ENCODE data around the gene LARGE1. TPM values are rescaled to one million over a fixed set of nuclear protein-coding genes. Genes with fewer than 3 reads are reported as not detected.

Gene LARGE1
- total RNA-seq, 1 donor from 2014 or later = 29.5 TPM

GRCh38 chr22:33771136-33771535 lies 149.1 kb downstream of the LARGE1 start:
- no peak for DNase-seq (ENCODE audit: extremely low spot score in 2 of 2)
- Histone ChIP-seq H3K27ac (no peak overlapping the region), H3K36me3 (no peaks in the 10 kb centered on the region), H3K27me3 (no peaks in the 10 kb centered on the region), H3K9me3 (no peaks in the 10 kb centered on the region), H3K4me1 (no peaks in the 10 kb centered on the region), H3K4me3 (no peak overlapping the region)
- TF ChIP-seq CTCF (IDR thresholded peaks at IDR 0.05) (no peak), POLR2A (IDR thresholded peaks at IDR 0.05) (no peak), POLR2AphosphoS5 (IDR thresholded peaks at IDR 0.05; ENCODE audit: insufficient read depth in 1 of 2, low read depth in 1 of 2) (no peak)
- intact Hi-C loops (cut with DNase I) = loop anchor here (5.0 kb wide), 1 partner anchor 1821 kb away; no protein-coding TSS in a partner anchor

- no peak for DNase-seq (ENCODE audit: extremely low spot score in 2 of 2)
- no peaks in the 10 kb centered on the region for H3K9me3 ChIP-seq
- H3K36me3 ChIP-seq = no peaks in the 10 kb centered on the region
- no peaks in the 10 kb centered on the region for H3K27me3 ChIP-seq
- no peak overlapping the region for H3K27ac ChIP-seq
- intact Hi-C loops (cut with DNase I) = loop anchor here (5.0 kb wide), 1 partner anchor 1822 kb away; no protein-coding TSS in a partner anchor
- no peak overlapping the region for H3K4me3 ChIP-seq
- H3K4me1 ChIP-seq = no peaks in the 10 kb centered on the region
- TF ChIP-seq POLR2A (IDR thresholded peaks at IDR 0.05) (no peak), POLR2AphosphoS5 (IDR thresholded peaks at IDR 0.05; ENCODE audit: insufficient read depth in 1 of 2, low read depth in 1 of 2) (no peak), CTCF (IDR thresholded peaks at IDR 0.05) (no peak)
Observed at GRCh38 chr22:33770723-33771122, 149.6 kb downstream of the LARGE1 start.

- Histone ChIP-seq H3K4me1 (no peaks in the 10 kb centered on the region), H3K27ac (no peak overlapping the region), H3K27me3 (no peaks in the 10 kb centered on the region), H3K36me3 (no peaks in the 10 kb centered on the region), H3K4me3 (no peak overlapping the region), H3K9me3 (no peaks in the 10 kb centered on the region)
- intact Hi-C loops (cut with DNase I) = no loop called here
- TF ChIP-seq POLR2AphosphoS5 (IDR thresholded peaks at IDR 0.05; ENCODE audit: insufficient read depth in 1 of 2, low read depth in 1 of 2) (no peak), CTCF (IDR thresholded peaks at IDR 0.05) (no peak), POLR2A (IDR thresholded peaks at IDR 0.05) (no peak)
- no peak for DNase-seq (ENCODE audit: extremely low spot score in 2 of 2)
Observed at GRCh38 chr22:33766091-33766490, 154.2 kb downstream of the LARGE1 start.

GRCh38 chr22:33758961-33759360 lies 161.3 kb downstream of the LARGE1 start:
- no peak overlapping the region for H3K4me3 ChIP-seq
- no peaks in the 10 kb centered on the region for H3K4me1 ChIP-seq
- no peaks in the 10 kb centered on the region for H3K36me3 ChIP-seq
- no peak for DNase-seq (ENCODE audit: extremely low spot score in 2 of 2)
- no peaks in the 10 kb centered on the region for H3K27me3 ChIP-seq
- H3K27ac ChIP-seq = no peak overlapping the region
- H3K9me3 ChIP-seq = no peaks in the 10 kb centered on the region
- intact Hi-C loops (cut with DNase I) = no loop called here
- no peak for TF ChIP-seq CTCF (IDR thresholded peaks at IDR 0.05)
- TF ChIP-seq POLR2A (IDR thresholded peaks at IDR 0.05) = no peak
- TF ChIP-seq POLR2AphosphoS5 (IDR thresholded peaks at IDR 0.05; ENCODE audit: insufficient read depth in 1 of 2, low read depth in 1 of 2) = no peak

DNA sequence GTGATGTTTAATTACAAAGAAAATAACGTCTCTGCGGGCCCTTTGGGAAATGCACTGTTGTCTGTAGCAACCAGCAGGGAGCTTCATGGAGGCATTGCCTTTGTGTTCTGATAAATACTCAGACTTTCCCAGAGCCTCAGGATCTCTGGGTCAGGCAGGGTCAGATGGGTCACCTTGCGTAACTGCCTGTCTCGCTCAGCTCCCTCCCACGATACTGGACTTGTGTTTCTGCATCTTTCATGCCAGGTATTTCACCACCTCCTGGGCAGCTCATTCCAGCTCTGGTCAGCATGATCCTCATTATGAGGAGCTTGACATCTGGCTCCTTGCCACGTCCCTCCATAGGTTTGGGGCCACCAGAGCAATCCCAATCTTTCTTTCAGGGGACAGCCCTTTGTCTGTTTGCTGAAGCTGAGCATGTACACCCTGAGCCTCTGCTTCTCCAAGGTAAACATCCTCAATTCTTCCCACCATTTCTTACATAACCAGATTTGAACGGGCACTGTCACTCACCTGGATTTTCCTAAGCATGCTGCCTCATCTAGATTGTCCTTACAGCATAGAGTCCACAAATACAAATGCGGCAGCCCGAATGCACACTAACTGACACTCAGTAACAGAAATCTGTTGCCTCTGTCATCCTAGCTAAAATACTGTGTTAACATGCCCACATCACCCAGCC lies 162.3 kb downstream of the LARGE1 start:
- no peak for TF ChIP-seq POLR2A (IDR thresholded peaks at IDR 0.05)
- TF ChIP-seq CTCF (IDR thresholded peaks at IDR 0.05) = no peak
- H3K9me3 ChIP-seq = no peaks in the 10 kb centered on the region
- H3K4me1 ChIP-seq = no peaks in the 10 kb centered on the region
- no peak overlapping the region for H3K27ac ChIP-seq
- H3K36me3 ChIP-seq = no peaks in the 10 kb centered on the region
- intact Hi-C loops (cut with DNase I) = no loop called here
- no peak overlapping the region for H3K4me3 ChIP-seq
- H3K27me3 ChIP-seq = no peaks in the 10 kb centered on the region
- no peak for DNase-seq (ENCODE audit: extremely low spot score in 2 of 2)
